NT2/D1 (cell line): ENCODE results near the gene CMC1.

Source experiments
- SUZ12 ChIP-seq: IDR thresholded peaks from 2 replicates; pipeline ENCODE4 v1.6.1; 2011; ENCODE audit not compliant: insufficient read length, insufficient read depth; ENCODE audit errors: extremely low read depth
- YY1 ChIP-seq: IDR thresholded peaks from 2 replicates; pipeline ENCODE4 v1.6.1; 2011; ENCODE audit not compliant: insufficient read length, insufficient read depth
- ZNF274 ChIP-seq: IDR thresholded peaks from 2 replicates; pipeline ENCODE4 v1.6.1; 2011; ENCODE audit warnings: mild to moderate bottlenecking, low read depth, low read length

GRCh38 chr3:28280781-28281180, 39.4 kb downstream of the CMC1 start:
- TF ChIP-seq YY1 (no peak), ZNF274 (no peak), SUZ12 (no peak)
